IMR-90 (cell line): ENCODE measurements around the gene IGF2BP1. TPM values are rescaled to one million over a fixed set of nuclear protein-coding genes. Genes with fewer than 3 reads are reported as not detected.

ENCODE experiments used
- ATAC-seq: fragments of 200-7000 bp; cut with Tn5 transposase; 2 replicates; pipeline ENCODE4 v1.9.1; 2020; ENCODE audit warnings: low read depth, mild to moderate bottlenecking, moderate library complexity
- BruUV-seq: library from RNA; stranded (reverse); fragments of 400-500 nt; replicated peaks from 2 replicates; lab custom pipeline; 2021; lab: Mats Ljungman, UMichigan
- CTCF ChIA-PET: fragments of 300-600 bp; formaldehyde crosslinking; extraction: SDS; loops from one replicate; lab custom pipeline; 2021; ENCODE audit warnings: antibody characterized with exemption; lab: Yijun Ruan, JAX
- POLR2A ChIA-PET: fragments of 300-600 bp; sonication (Branson Sonifier 250); formaldehyde crosslinking; loops from one replicate; lab custom pipeline; 2022; ENCODE audit warnings: antibody characterized with exemption; ENCODE audit not compliant: unreplicated experiment; lab: Charles Lee
- DNase-seq: peaks from one replicate; pipeline ENCODE4 v3.0.0; 2013
- H2AFZ ChIP-seq: replicated peaks from 2 replicates; pipeline ENCODE3; 2013; ENCODE audit warnings: low read length, mild to moderate bottlenecking; ENCODE audit not compliant: poor library complexity
- H2AK5ac ChIP-seq: 2 replicates; pipeline ENCODE4 v1.6.1; 2013; ENCODE audit warnings: low read depth, low read length, inconsistent platforms
- H2AK9ac ChIP-seq: replicated peaks from 2 replicates; pipeline ENCODE3; 2013; ENCODE audit warnings: mild to moderate bottlenecking, low read depth, low read length, moderate library complexity; ENCODE audit not compliant: poor library complexity
- H2BK120ac ChIP-seq: 2 replicates; pipeline ENCODE4 v1.6.1; 2013; ENCODE audit warnings: low read depth, low read length, inconsistent platforms
- H2BK15ac ChIP-seq: 3 replicates; pipeline ENCODE4 v1.6.1; 2013; ENCODE audit warnings: low read depth, low read length, inconsistent platforms
- H2BK20ac ChIP-seq: 2 replicates; pipeline ENCODE4 v1.6.1; 2013; ENCODE audit warnings: low read depth, mild to moderate bottlenecking, inconsistent platforms, low read length, moderate library complexity
- H2BK5ac ChIP-seq: 2 replicates; pipeline ENCODE4 v1.6.1; 2013; ENCODE audit warnings: mild to moderate bottlenecking, low read depth, low read length, inconsistent platforms; ENCODE audit not compliant: poor library complexity, severe bottlenecking
- H3K14ac ChIP-seq: replicated peaks from 2 replicates; pipeline ENCODE4 v1.6.1; 2013; ENCODE audit warnings: low read depth, low read length, inconsistent platforms
- H3K18ac ChIP-seq: 2 replicates; pipeline ENCODE4 v1.6.1; 2013; ENCODE audit warnings: low read depth, low read length, control low read depth
- H3K23ac ChIP-seq: 2 replicates; pipeline ENCODE4 v1.6.1; 2013; ENCODE audit warnings: low read depth, low read length, inconsistent platforms
- H3K27ac ChIP-seq: 2 replicates; pipeline ENCODE4 v1.5.1; 2013; ENCODE audit warnings: mild to moderate bottlenecking, control low read depth, low read length; ENCODE audit not compliant: insufficient read depth
- H3K27me3 ChIP-seq: 2 replicates; pipeline ENCODE4 v1.6.1; 2013; ENCODE audit warnings: low read length; ENCODE audit not compliant: control insufficient read depth, insufficient read depth
- H3K36me3 ChIP-seq: 2 replicates; pipeline ENCODE4 v1.6.1; 2013; ENCODE audit warnings: low read length, mixed read lengths; ENCODE audit not compliant: control insufficient read depth, insufficient read depth
- H3K4ac ChIP-seq: 2 replicates; pipeline ENCODE4 v1.6.1; 2013; ENCODE audit warnings: low read depth, low read length, inconsistent platforms
- H3K4me1 ChIP-seq: 2 replicates; pipeline ENCODE4 v1.6.1; 2013; ENCODE audit warnings: low read length, mixed read lengths; ENCODE audit not compliant: control insufficient read depth, insufficient read depth
- H3K4me2 ChIP-seq: 2 replicates; pipeline ENCODE4 v1.6.1; 2013; ENCODE audit warnings: low read depth, mild to moderate bottlenecking, control low read depth, low read length, moderate library complexity
- H3K4me3 ChIP-seq: 2 replicates; pipeline ENCODE4 v1.5.1; 2013; ENCODE audit warnings: low read depth, mild to moderate bottlenecking, control low read depth, low read length, moderate library complexity; ENCODE audit not compliant: insufficient read depth
- H3K56ac ChIP-seq: 2 replicates; pipeline ENCODE4 v1.6.1; 2013; ENCODE audit warnings: low read length, inconsistent platforms; ENCODE audit not compliant: insufficient read depth; ENCODE audit errors: extremely low read depth
- H3K79me1 ChIP-seq, 2 experiments: 2 replicates each; pipeline ENCODE4 v1.6.1; 2013; ENCODE audit warnings: low read length in 2 of 2, inconsistent platforms in 1 of 2, low read depth in 1 of 2
- H3K9ac ChIP-seq: 2 replicates; pipeline ENCODE4 v1.6.1; 2013; ENCODE audit warnings: low read depth, low read length, control low read depth
- H3K9me1 ChIP-seq: 2 replicates; pipeline ENCODE4 v1.6.1; 2013; ENCODE audit warnings: low read length, inconsistent platforms; ENCODE audit not compliant: insufficient read depth
- H3K9me3 ChIP-seq: 2 replicates; pipeline ENCODE4 v1.6.1; 2013; ENCODE audit warnings: low read length; ENCODE audit not compliant: control insufficient read depth, insufficient read depth
- H4K20me1 ChIP-seq: 2 replicates; pipeline ENCODE4 v1.6.1; 2013; ENCODE audit warnings: low read length, inconsistent platforms; ENCODE audit not compliant: insufficient read depth
- H4K5ac ChIP-seq: 2 replicates; pipeline ENCODE4 v1.6.1; 2013; ENCODE audit warnings: mild to moderate bottlenecking, low read depth, low read length, control low read depth
- H4K8ac ChIP-seq, 2 experiments: 2 replicates each; pipeline ENCODE4 v1.6.1; 2013; ENCODE audit warnings: low read depth in 2 of 2, low read length in 2 of 2, control low read depth in 1 of 2, inconsistent platforms in 1 of 2
- H4K91ac ChIP-seq: 2 replicates; pipeline ENCODE4 v1.6.1; 2013; ENCODE audit warnings: low read depth, low read length, inconsistent platforms; ENCODE audit not compliant: insufficient read depth
- BHLHE40 ChIP-seq: fragments of 150-350 bp; IDR thresholded peaks from 2 replicates; pipeline ENCODE4 v1.6.1; 2016; ENCODE audit warnings: mild to moderate bottlenecking, low read depth, low read length
- CEBPB ChIP-seq: IDR thresholded peaks from 2 replicates; pipeline ENCODE4 v1.6.1; 2012; ENCODE audit warnings: low read depth, low read length, improper control_type of control experiment
- MAZ ChIP-seq: IDR thresholded peaks from 2 replicates; pipeline ENCODE4 v1.6.1; 2012; ENCODE audit warnings: low read depth, mild to moderate bottlenecking, low read length, improper control_type of control experiment, moderate library complexity, borderline replicate concordance
- MXI1 ChIP-seq: IDR thresholded peaks from 2 replicates; pipeline ENCODE4 v1.6.1; 2012; ENCODE audit warnings: low read depth, mild to moderate bottlenecking, low read length, moderate library complexity, borderline replicate concordance
- POLR2A ChIP-seq: IDR thresholded peaks from 2 replicates; pipeline ENCODE4 v1.6.1; 2012; ENCODE audit warnings: mild to moderate bottlenecking, low read depth, low read length
- RFX5 ChIP-seq: IDR thresholded peaks from 2 replicates; pipeline ENCODE4 v1.8.0; 2012; ENCODE audit warnings: low read depth, mild to moderate bottlenecking, low read length, moderate library complexity
- SMC3 ChIP-seq: fragments of 150-350 bp; IDR thresholded peaks from 2 replicates; pipeline ENCODE4 v1.6.1; 2016; ENCODE audit warnings: low read depth, mild to moderate bottlenecking, antibody characterized with exemption, low read length, moderate library complexity
- dilution Hi-C: fragments of 300-500 bp; cut with HindIII; formaldehyde crosslinking; loops from one replicate; pipeline ENCODE4 v1.14.3; 2018; ENCODE audit warnings: low sequenced_read_pairs; ENCODE audit not compliant: unreplicated experiment
- in situ Hi-C: fragments of 300-500 bp; cut with MboI; formaldehyde crosslinking; loops from 3 replicates; pipeline ENCODE4 v1.14.3; 2019; ENCODE audit warnings: low sequenced_read_pairs, inconsistent platforms, mixed read lengths
- intact Hi-C: fragments of 100-400 bp; cut with micrococcal nuclease; formaldehyde crosslinking; loops from 2 replicates; pipeline ENCODE4 v1.10.0; 2022
- polyA plus RNA-seq, 3 experiments: library from polyadenylated mRNA; depleted of rRNA; stranded (reverse); fragments of >200 nt; gene quantifications; 2 replicates each; pipeline ENCODE4 v1.2.3, GENCODE V29; 2012; ENCODE audit warnings: low replicate concordance in 1 of 3
- total RNA-seq: library from RNA; depleted of rRNA; stranded (reverse); fragments of >200 nt; gene quantifications from 2 replicates; pipeline ENCODE4 v1.2.3, GENCODE V29; 2012
- TF ChIP-seq, protein P1 (sequence below): conservative IDR thresholded peaks from 2 replicates; pipeline ENCODE4 v1.5.1; 2012; ENCODE audit warnings: mild to moderate bottlenecking, low read depth, low read length, improper control_type of control experiment

IGF2BP1 gene
- total and polyA plus RNA-seq, 2 of the 4 experiments (the other 2 are of a cell fraction), result 10.2 to 13.1 TPM

DNA sequence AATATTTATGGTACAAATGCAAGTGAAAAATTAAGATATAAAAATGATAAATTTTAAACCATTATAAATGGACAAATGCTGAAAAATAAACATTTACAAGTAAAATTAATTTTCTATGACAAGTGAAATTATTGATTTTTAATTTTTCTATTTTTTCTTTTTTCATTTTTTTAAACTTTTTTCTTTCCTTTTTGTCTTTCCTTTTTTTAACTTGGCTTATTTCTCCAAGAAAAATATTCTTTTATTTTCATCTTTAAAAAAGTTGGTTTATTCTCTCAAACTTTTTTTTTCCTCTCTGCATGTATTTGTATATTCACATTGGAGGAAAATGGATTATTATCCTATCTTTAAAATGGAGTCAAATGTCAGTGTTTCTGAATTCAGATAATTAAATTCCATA is 3.9 kb upstream of the IGF2BP1 start:
- peaks cover 35% of the 10 kb centered on the region for H3K27me3 ChIP-seq
- ChIA-PET POLR2A (no interaction called here), CTCF (no interaction called here)

More for the DNA sequence above, 3.9 kb upstream of the IGF2BP1 start:
- no peaks in the 10 kb centered on the region for H3K9me1 ChIP-seq
- H4K91ac ChIP-seq, result no peak overlapping the region
- intact Hi-C loops (no loop called here), dilution Hi-C loops (no loop called here), in situ Hi-C loops (no loop called here)
- H3K4me1 ChIP-seq, result no peaks in the 10 kb centered on the region
- H2BK20ac ChIP-seq, result no peak overlapping the region
- no peak overlapping the region for H3K27ac ChIP-seq
- H4K8ac ChIP-seq, result no peak overlapping the region
- peaks cover 2% of the 10 kb centered on the region; the same call in 1 of the 2 replicates for H4K20me1 ChIP-seq
- H2AK9ac ChIP-seq, result no peak overlapping the region
- H3K4ac ChIP-seq, result no peak overlapping the region
- TF ChIP-seq POLR2A (no peak), SMC3 (no peak), MAZ (no peak), MXI1 (no peak), BHLHE40 (no peak), RFX5 (no peak), CEBPB (no peak)
- TF ChIP-seq, protein P1, sequence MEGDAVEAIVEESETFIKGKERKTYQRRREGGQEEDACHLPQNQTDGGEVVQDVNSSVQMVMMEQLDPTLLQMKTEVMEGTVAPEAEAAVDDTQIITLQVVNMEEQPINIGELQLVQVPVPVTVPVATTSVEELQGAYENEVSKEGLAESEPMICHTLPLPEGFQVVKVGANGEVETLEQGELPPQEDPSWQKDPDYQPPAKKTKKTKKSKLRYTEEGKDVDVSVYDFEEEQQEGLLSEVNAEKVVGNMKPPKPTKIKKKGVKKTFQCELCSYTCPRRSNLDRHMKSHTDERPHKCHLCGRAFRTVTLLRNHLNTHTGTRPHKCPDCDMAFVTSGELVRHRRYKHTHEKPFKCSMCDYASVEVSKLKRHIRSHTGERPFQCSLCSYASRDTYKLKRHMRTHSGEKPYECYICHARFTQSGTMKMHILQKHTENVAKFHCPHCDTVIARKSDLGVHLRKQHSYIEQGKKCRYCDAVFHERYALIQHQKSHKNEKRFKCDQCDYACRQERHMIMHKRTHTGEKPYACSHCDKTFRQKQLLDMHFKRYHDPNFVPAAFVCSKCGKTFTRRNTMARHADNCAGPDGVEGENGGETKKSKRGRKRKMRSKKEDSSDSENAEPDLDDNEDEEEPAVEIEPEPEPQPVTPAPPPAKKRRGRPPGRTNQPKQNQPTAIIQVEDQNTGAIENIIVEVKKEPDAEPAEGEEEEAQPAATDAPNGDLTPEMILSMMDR, result no peak
- BruUV-seq, result no TSS peak
- no peak overlapping the region for H3K18ac ChIP-seq
- H3K4me2 ChIP-seq, result no peak overlapping the region
- H3K56ac ChIP-seq, result no peak overlapping the region
- H4K5ac ChIP-seq, result no peak overlapping the region
- H3K14ac ChIP-seq, result no peak overlapping the region
- no peak overlapping the region for H3K9ac ChIP-seq
- DNase-seq (no peak), ATAC-seq (no peak)
- H3K36me3 ChIP-seq, result no peaks in the 10 kb centered on the region
- H2BK5ac ChIP-seq, result no peak overlapping the region
- H3K9me3 ChIP-seq, result no peaks in the 10 kb centered on the region
- H3K4me3 ChIP-seq, result no peak overlapping the region
- no peak overlapping the region for H2BK15ac ChIP-seq
- no peak overlapping the region for H3K23ac ChIP-seq
- H2BK120ac ChIP-seq, result no peak overlapping the region
- H2AFZ ChIP-seq, result no peak overlapping the region
- H3K79me1 ChIP-seq, result peaks cover 0 to 10% of the 10 kb centered on the region in 2 experiments; a peak in 1 of 4 replicates
- no peak overlapping the region for H2AK5ac ChIP-seq
